Measurements from ENCODE around the gene ANAPC16. TPM values are rescaled to one million over a fixed set of nuclear protein-coding genes. Genes with fewer than 3 reads are reported as not detected.

The ANAPC16 gene
- total RNA-seq, 2 experiments from 2014 or later, result 89.2 to 89.8 TPM

GRCh38 chr10:72253578-72253977, 37.8 kb downstream of the ANAPC16 start:
- Mint-ChIP-seq H3K4me3 (no peak overlapping the region), H3K36me3 (no peaks in the 10 kb centered on the region), H3K27me3 (no peaks in the 10 kb centered on the region), H3K9me3 (no peaks in the 10 kb centered on the region), H3K27ac (peak overlapping the region; percentile 78), H3K4me1 (peaks cover 61% of the 10 kb centered on the region)
- ATAC-seq (ENCODE audit: low read depth) (no peak), DNase-seq (no peak)
- POLR2A ChIA-PET, result interaction anchor here (1.3 to 13.6 kb wide), 6 partner anchors 22 to 81 kb away, joined by 5 to 256 read pairs (median 10); partner anchors contain the start of genes ANAPC16 and DDIT4

DNA sequence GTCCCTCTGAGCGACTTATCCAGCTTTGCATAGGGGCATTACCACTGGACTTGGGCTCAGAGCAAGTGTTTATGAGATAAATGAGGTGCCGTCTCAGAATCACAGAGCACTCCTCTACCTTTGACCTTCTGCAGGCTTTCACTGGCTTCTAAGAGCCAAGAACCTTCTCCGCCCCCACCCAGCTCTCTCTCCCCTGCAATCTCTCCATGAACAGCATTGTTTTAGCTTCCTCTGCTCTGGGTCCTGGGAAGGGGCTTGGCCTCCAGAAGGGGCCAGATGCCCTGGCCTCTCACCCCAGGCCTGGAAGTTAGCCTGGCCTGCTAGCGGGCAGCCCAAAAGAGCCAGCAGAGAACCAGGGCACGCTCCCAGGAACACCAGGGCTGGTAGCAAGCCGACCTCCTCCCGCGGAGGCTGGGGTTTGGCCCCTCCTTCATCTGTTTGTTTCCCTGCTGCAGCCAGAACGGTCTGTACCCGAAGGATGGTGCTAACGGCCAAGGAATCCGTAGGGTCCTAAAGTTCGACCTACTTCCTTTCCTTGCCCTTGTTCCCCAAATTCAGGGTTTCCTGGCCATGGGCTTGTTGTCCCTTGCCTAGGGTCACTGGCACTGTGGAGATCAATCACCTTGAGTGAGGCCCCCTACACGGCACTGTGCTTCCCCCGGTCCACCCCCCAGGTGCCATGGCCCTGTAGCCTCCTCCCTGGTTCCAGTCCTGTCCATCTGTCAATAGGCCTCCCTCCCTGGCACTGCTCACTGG, 39.2 kb downstream of the ANAPC16 start:
- ATAC-seq (ENCODE audit: low read depth), result peak; percentile 85
- peak overlapping the region; percentile 87 for H3K4me3 Mint-ChIP-seq
- peak; percentile 70 for DNase-seq
- H3K27ac Mint-ChIP-seq, result peak overlapping the region; percentile 95
- H3K4me1 Mint-ChIP-seq, result peaks cover 69% of the 10 kb centered on the region
- no peaks in the 10 kb centered on the region for H3K36me3 Mint-ChIP-seq
- H3K27me3 Mint-ChIP-seq, result no peaks in the 10 kb centered on the region
- POLR2A ChIA-PET, result interaction anchor here (0.6 to 13.6 kb wide), 18 partner anchors 10 to 167 kb away, joined by 3 to 256 read pairs (median 4); partner anchors contain the start of genes ANAPC16, DDIT4 and SPOCK2
- H3K9me3 Mint-ChIP-seq, result no peaks in the 10 kb centered on the region

DNA sequence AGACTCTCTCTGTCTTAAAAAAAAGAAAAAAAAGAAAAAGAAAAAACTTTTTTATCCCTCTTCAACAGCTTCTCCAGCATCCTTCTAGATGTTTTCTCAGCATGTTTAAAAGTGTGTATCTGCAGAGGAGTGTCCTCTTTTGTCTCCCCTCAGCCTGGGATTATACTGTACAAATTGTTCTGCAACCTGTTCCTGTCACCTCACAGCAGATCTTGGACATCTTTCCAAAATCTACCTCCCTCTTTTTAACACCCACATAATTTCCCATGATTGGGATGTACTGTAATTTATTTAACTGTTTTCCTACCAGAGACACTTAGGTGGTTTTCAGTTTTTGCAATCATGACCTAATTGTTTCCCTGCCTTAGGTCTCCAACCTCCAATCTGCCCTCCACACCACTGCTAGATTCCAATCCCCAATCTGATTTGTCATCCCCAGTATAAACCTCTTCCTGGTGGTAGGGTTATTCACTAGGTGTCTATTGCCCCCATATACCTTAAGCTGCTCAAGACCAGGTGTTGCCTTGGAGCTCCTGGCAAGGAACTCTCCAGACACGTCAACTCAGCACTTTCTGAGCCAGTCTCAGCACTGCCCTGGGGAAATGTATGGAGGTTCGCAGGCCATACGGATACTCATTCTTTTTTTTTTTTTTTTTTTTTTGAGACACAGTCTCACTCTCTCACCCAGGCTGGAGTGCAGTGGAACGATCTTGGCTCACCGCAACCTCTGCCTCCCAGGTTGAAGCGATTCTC, 40.3 kb downstream of the ANAPC16 start:
- Mint-ChIP-seq H3K9me3 (no peaks in the 10 kb centered on the region), H3K27me3 (no peaks in the 10 kb centered on the region), H3K4me1 (peaks cover 68% of the 10 kb centered on the region), H3K4me3 (peak overlapping the region; percentile 20), H3K36me3 (no peaks in the 10 kb centered on the region), H3K27ac (peak overlapping the region; percentile 68)
- DNase-seq (no peak), ATAC-seq (ENCODE audit: low read depth) (no peak)
- POLR2A ChIA-PET, result interaction anchor here (1.0 to 13.6 kb wide), 5 partner anchors 19 to 85 kb away, joined by 3 to 256 read pairs (median 6); partner anchors contain the start of gene DDIT4

DNA sequence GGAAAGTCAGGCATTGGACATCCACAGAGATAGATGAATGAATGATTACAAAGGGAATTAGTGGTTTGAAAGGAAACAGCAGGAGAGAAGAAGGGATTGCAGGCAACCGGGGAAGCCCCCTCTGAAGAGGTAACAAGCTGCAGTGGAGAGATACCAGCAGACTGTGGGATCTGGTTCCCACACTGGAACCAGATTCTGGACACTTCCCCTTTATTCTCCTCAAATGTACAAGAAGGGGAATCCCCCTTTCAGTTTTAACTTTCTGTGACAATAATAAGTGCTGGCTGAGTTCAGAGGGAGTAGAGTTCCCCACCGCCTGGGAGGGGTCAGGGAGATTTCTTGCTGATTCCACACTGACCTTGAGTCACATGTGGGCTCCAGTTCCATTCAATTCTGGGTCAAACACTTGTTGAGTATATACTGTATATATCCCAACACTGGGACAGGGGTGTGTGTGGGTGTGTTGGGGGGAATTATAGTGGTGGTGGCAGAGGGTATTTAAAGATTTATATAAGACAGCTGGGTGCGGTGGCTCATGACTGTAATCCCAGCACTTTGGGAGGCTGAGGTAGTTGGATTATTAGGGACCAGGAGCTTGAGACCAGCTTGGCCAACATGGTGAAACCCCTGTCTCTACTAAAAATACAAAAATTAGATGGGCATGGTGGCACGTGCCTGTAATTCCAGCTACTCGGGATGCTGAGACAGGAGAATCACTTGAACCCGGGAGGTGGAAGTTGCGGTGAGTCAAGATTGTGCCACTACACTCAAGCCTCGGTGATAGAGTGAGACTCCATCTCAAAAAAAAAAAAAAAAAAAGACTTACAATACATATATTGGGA, 41.5 kb downstream of the ANAPC16 start:
- POLR2A ChIA-PET, result interaction anchor here (0.7 to 10.9 kb wide), 6 partner anchors 9 to 78 kb away, joined by 3 to 225 read pairs (median 4); partner anchors contain the start of genes ASCC1 and DDIT4
- DNase-seq (no peak), ATAC-seq (ENCODE audit: low read depth) (no peak)
- Mint-ChIP-seq H3K27ac (peak overlapping the region; percentile 61), H3K9me3 (no peaks in the 10 kb centered on the region), H3K27me3 (no peaks in the 10 kb centered on the region), H3K36me3 (no peaks in the 10 kb centered on the region), H3K4me3 (peak overlapping the region; percentile 47), H3K4me1 (peaks cover 70% of the 10 kb centered on the region)

- ATAC-seq (ENCODE audit: low read depth) (no peak), DNase-seq (no peak)
- H3K27me3 Mint-ChIP-seq, result no peaks in the 10 kb centered on the region
- POLR2A ChIA-PET, result interaction anchor here (0.7 to 10.9 kb wide), 9 partner anchors 9 to 76 kb away, joined by 3 to 225 read pairs (median 5); partner anchors contain the start of genes ASCC1 and DDIT4
- H3K36me3 Mint-ChIP-seq, result no peaks in the 10 kb centered on the region
- peak overlapping the region; percentile 62 for H3K4me3 Mint-ChIP-seq
- no peaks in the 10 kb centered on the region for H3K9me3 Mint-ChIP-seq
- H3K27ac Mint-ChIP-seq, result peak overlapping the region; percentile 79
- H3K4me1 Mint-ChIP-seq, result peaks cover 61% of the 10 kb centered on the region
Observed at GRCh38 chr10:72258617-72259016, 42.8 kb downstream of the ANAPC16 start.

DNA sequence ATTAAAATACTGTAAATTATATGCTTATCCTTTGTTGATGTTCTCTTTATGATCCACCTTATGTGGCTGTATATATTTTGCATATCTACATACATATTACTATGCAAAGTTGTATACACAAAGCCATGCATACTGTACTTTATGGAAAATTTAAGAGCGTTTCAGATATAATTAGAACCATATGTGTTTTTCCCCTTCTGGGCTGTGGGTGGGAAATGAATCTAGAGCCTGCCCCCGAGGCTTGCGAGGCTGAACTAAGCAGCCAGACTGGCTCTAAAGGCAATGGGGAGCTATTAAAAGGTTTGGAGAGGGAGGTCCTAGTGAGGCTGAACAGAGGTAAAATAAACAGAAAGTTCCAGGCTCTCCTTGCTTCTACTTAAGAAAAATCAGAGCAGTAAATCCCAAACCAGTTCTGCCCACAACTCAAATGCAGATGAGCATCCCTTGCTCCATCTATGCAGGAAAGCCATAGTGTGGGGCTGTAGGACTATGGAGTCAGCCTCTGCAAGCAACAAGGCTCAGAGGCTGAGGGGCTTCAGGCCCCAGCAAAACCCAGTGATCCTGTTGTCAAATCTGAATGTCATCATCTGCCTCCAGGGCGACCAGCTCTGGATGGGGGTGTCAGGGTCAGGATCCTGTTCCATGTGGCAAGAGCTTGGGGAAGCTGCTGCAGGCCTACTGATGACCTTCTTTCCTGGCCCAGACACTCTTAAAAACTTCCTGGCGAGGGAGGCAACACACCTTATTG, 43.9 kb downstream of the ANAPC16 start:
- peak; percentile 50 for DNase-seq
- H3K27me3 Mint-ChIP-seq, result no peaks in the 10 kb centered on the region

DNA sequence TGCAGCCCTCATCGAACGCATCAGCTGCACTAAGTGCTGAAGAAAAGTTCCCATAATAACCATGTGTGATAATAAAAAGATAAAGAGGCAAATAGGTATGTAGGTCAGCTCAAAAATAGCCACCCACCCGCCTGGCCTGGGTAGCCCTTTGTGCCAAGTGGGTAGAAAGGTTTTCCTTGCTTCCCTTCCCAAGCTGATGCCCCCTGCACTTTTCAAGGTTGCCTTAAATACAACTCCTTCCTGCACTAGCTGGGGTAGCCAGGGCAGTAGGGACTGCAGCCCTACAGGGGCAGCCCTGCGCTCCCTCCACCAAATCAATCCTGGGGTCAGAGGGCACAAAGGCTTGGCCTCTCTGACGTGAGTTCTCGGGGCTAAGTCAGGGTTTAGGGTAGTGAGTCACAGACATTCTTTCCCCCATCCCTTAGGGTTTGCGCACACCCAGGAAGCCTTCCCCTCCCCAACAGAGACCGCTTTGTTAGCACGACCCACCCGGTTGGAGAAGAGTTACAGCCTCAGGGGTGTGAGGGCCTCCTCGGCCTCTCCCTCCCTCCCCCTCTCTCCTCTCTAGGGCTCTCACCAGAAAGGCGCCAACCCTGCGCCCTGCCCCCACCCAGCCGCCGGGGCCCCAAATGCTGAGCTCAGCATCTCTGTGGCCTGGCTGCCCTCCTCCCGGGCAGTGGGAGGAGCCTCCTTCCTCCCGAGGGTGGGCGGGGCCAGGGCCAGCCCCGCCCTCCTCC, 44.6 kb downstream of the ANAPC16 start:
- Mint-ChIP-seq H3K27me3 (no peaks in the 10 kb centered on the region), H3K27ac (peak overlapping the region; percentile 91)
- peak; percentile 80 for ATAC-seq (ENCODE audit: low read depth)

More for the DNA sequence above, 43.9 kb downstream of the ANAPC16 start:
- H3K36me3 Mint-ChIP-seq, result no peaks in the 10 kb centered on the region
- H3K4me1 Mint-ChIP-seq, result peaks cover 62% of the 10 kb centered on the region
- ATAC-seq (ENCODE audit: low read depth), result no peak
- POLR2A ChIA-PET, result interaction anchor here (0.5 to 10.9 kb wide), 13 partner anchors 10 to 80 kb away, joined by 3 to 225 read pairs (median 18); partner anchors contain the start of genes ASCC1 and DDIT4
- no peaks in the 10 kb centered on the region for H3K9me3 Mint-ChIP-seq
- peak overlapping the region; percentile 80 for H3K4me3 Mint-ChIP-seq
- peak overlapping the region; percentile 91 for H3K27ac Mint-ChIP-seq

GRCh38 chr10:72260976-72261783, 45.4 kb downstream of the ANAPC16 start:
- Mint-ChIP-seq H3K27ac (peak overlapping the region; percentile 91), H3K36me3 (no peaks in the 10 kb centered on the region), H3K4me3 (peak overlapping the region; percentile 80), H3K27me3 (no peaks in the 10 kb centered on the region), H3K9me3 (no peaks in the 10 kb centered on the region), H3K4me1 (peaks cover 53% of the 10 kb centered on the region)
- peak; percentile 44 for ATAC-seq (ENCODE audit: low read depth)
- POLR2A ChIA-PET, result interaction anchor here (0.6 to 10.9 kb wide), 19 partner anchors 9 to 531 kb away, joined by 3 to 225 read pairs (median 5); partner anchors contain the start of genes ANAPC16, ASCC1 and DDIT4
- DNase-seq, result peak; percentile 87

More for the DNA sequence above, 44.6 kb downstream of the ANAPC16 start:
- Mint-ChIP-seq H3K36me3 (no peaks in the 10 kb centered on the region), H3K4me1 (peaks cover 55% of the 10 kb centered on the region), H3K9me3 (no peaks in the 10 kb centered on the region), H3K4me3 (peak overlapping the region; percentile 80)
- peak; percentile 95 for DNase-seq
- POLR2A ChIA-PET, result interaction anchor here (0.5 to 10.9 kb wide), 20 partner anchors 10 to 530 kb away, joined by 3 to 225 read pairs (median 5); partner anchors contain the start of genes ANAPC16, ASCC1 and DDIT4

DNA sequence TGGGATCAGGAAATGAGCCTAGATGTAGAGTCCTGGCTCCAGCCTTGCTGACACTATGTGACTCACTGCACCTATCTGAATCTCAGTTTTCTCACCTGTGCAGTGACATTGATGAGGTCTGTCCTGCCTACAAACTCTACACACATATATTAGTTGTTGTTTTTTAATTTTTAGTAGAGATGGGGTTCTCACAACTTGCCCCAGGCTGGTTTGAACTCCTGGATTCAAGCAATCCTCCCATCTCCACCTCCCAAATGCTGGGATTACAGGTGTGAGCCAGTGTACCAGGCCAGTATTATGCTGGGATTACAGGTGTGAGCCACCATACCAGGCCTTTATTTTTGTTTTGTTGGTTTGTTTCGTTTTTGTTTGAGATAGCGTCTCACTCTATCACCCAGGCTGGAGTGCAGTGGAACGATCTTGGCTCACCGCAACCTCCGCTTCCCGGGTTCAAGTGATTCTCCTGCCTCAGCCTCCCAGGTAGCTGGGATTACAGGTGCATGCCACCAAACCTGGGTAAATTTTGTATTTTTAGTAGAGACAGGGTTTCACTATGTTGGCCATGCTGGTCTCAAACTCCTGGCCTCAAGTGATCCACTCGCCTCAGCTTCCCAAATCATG, 46.1 kb downstream of the ANAPC16 start:
- H3K4me3 Mint-ChIP-seq, result peak overlapping the region; percentile 80
- POLR2A ChIA-PET, result interaction anchor here (0.7 to 10.9 kb wide), 9 partner anchors 9 to 72 kb away, joined by 3 to 225 read pairs (median 26); partner anchors contain the start of gene DDIT4
- H3K4me1 Mint-ChIP-seq, result peaks cover 50% of the 10 kb centered on the region
- no peaks in the 10 kb centered on the region for H3K36me3 Mint-ChIP-seq
- no peaks in the 10 kb centered on the region for H3K9me3 Mint-ChIP-seq
- no peaks in the 10 kb centered on the region for H3K27me3 Mint-ChIP-seq
- DNase-seq (no peak), ATAC-seq (ENCODE audit: low read depth) (peak; percentile 4)
- peak overlapping the region; percentile 91 for H3K27ac Mint-ChIP-seq

- POLR2A ChIA-PET, result interaction anchor here (0.7 to 10.9 kb wide), 7 partner anchors 11 to 77 kb away, joined by 3 to 225 read pairs (median 4); partner anchors contain the start of gene DDIT4
- Mint-ChIP-seq H3K27ac (peak overlapping the region; percentile 62), H3K36me3 (no peaks in the 10 kb centered on the region), H3K4me1 (peaks cover 42% of the 10 kb centered on the region), H3K4me3 (peak overlapping the region; percentile 45), H3K9me3 (no peaks in the 10 kb centered on the region), H3K27me3 (no peaks in the 10 kb centered on the region)
- no peak for DNase-seq
- ATAC-seq (ENCODE audit: low read depth), result no peak
Observed at GRCh38 chr10:72263613-72264241, 47.9 kb downstream of the ANAPC16 start.
